ENCODE data around the gene ZNF189.

ZNF189 gene

DNA sequence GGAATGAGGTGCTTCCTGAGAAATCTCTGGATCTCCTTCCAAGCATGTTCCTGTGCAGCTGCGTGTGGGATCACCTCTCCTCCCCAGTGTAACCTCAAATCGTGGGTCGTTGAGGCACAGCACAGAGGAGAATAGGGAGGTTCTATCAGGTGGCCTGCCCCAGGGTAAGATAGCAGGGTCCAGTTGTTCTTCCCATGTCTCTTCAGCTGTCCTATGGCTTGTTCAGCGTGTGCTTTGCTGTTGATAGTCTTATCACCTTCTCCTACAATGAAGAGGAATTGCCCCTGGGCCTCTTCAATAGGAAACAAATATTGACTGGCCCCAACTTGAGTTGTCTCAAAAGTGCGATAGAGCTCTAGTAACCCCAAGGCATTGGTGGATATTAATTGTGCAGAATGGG, 36.2 kb upstream of the ZNF189 start:
- no peak overlapping the region for H3K9ac ChIP-seq
- H3K27ac ChIP-seq: no peak overlapping the region
- no peak for TF ChIP-seq Cebpa-rat (IDR thresholded peaks at IDR 0.05)
- H3K27me3 ChIP-seq: no peaks in the 10 kb centered on the region
- no peak overlapping the region for H3K4me2 ChIP-seq
- no peak overlapping the region for H3K4me3 ChIP-seq
- H4K20me1 ChIP-seq: no peaks in the 10 kb centered on the region
- peaks cover 1% of the 10 kb centered on the region for H3K4me1 ChIP-seq
- H3K9me3 ChIP-seq: no peaks in the 10 kb centered on the region
- H3K36me3 ChIP-seq: no peaks in the 10 kb centered on the region

DNA sequence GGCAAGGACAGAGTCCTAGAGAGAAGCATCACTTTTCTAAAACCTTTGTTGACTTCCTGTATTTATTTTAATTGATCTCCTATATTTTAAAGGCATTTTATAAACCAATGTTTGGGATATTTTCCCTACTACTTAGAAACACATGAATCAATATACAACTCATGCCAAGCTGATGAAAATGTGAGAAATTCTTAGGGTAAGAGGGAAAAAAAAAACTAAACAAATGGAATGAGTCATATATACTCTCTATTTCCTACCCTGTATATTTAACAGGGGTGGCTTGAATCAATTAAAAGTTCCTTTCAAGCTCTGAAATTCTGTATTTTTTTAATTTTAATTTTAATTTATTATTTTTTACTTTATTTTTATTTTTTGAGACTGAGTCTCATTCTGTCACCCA, 33.5 kb upstream of the ZNF189 start:
- Histone ChIP-seq H3K9me3 (no peaks in the 10 kb centered on the region), H3K4me2 (no peak overlapping the region), H3K9ac (no peak overlapping the region), H3K27ac (no peak overlapping the region), H3K4me3 (no peak overlapping the region), H3K36me3 (no peaks in the 10 kb centered on the region), H4K20me1 (no peaks in the 10 kb centered on the region), H3K4me1 (peaks cover 7% of the 10 kb centered on the region), H3K27me3 (no peaks in the 10 kb centered on the region)
- TF ChIP-seq Cebpa-rat (IDR thresholded peaks at IDR 0.05): no peak

- Histone ChIP-seq H3K4me1 (peaks cover 7% of the 10 kb centered on the region), H3K36me3 (no peaks in the 10 kb centered on the region), H3K4me2 (no peak overlapping the region), H3K9me3 (no peaks in the 10 kb centered on the region), H4K20me1 (no peaks in the 10 kb centered on the region), H3K4me3 (no peak overlapping the region), H3K27me3 (no peaks in the 10 kb centered on the region), H3K27ac (no peak overlapping the region), H3K9ac (no peak overlapping the region)
- TF ChIP-seq Cebpa-rat (IDR thresholded peaks at IDR 0.05): no peak
Observed at GRCh38 chr9:101366038-101366756, 32.5 kb upstream of the ZNF189 start.

DNA sequence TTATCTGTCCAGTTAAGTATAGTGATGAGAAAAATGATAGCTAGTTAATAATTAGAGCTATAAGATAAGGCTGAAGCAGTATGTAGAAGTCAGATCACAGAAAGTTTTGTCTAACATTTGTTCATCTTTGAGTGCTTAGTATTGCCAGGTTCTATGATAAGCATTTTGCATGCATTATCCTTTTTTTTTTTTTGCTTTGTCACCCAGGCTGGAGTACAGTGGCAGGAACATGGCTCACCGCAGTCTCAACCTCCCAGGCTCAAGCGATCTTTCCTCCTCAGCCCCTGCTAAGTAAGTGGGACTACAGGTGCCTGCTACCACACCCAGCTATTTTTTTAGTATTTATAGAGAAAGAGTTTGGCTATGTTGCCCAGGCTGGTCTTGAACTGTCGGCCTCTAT, 31.3 kb upstream of the ZNF189 start:
- no peak for TF ChIP-seq Cebpa-rat (IDR thresholded peaks at IDR 0.05)
- Histone ChIP-seq H3K9ac (no peak overlapping the region), H3K4me2 (no peak overlapping the region), H3K4me3 (no peak overlapping the region), H3K36me3 (no peaks in the 10 kb centered on the region), H4K20me1 (no peaks in the 10 kb centered on the region), H3K27me3 (no peaks in the 10 kb centered on the region), H3K9me3 (no peaks in the 10 kb centered on the region), H3K4me1 (peaks cover 7% of the 10 kb centered on the region), H3K27ac (no peak overlapping the region)

- Histone ChIP-seq H3K4me3 (no peak overlapping the region), H3K27me3 (no peaks in the 10 kb centered on the region), H3K9me3 (no peaks in the 10 kb centered on the region), H3K9ac (no peak overlapping the region), H4K20me1 (no peaks in the 10 kb centered on the region), H3K4me1 (peaks cover 7% of the 10 kb centered on the region), H3K36me3 (no peaks in the 10 kb centered on the region), H3K27ac (no peak overlapping the region), H3K4me2 (no peak overlapping the region)
- no peak for TF ChIP-seq Cebpa-rat (IDR thresholded peaks at IDR 0.05)
Observed at GRCh38 chr9:101369286-101369685, 29.4 kb upstream of the ZNF189 start.

GRCh38 chr9:101369884-101370531, 28.6 kb upstream of the ZNF189 start:
- H3K4me1 ChIP-seq: peaks cover 7% of the 10 kb centered on the region
- no peaks in the 10 kb centered on the region for H3K27me3 ChIP-seq
- H3K4me3 ChIP-seq: no peak overlapping the region
- H4K20me1 ChIP-seq: no peaks in the 10 kb centered on the region
- no peaks in the 10 kb centered on the region for H3K36me3 ChIP-seq
- H3K9me3 ChIP-seq: no peaks in the 10 kb centered on the region
- no peak overlapping the region for H3K4me2 ChIP-seq
- TF ChIP-seq Cebpa-rat (IDR thresholded peaks at IDR 0.05): no peak
- H3K27ac ChIP-seq: no peak overlapping the region
- no peak overlapping the region for H3K9ac ChIP-seq

- H3K4me3 ChIP-seq: no peak overlapping the region
- H3K27me3 ChIP-seq: no peaks in the 10 kb centered on the region
- H3K4me1 ChIP-seq: peaks cover 7% of the 10 kb centered on the region
- no peak overlapping the region for H3K27ac ChIP-seq
- H3K9ac ChIP-seq: no peak overlapping the region
- H3K9me3 ChIP-seq: no peaks in the 10 kb centered on the region
- no peak overlapping the region for H3K4me2 ChIP-seq
- no peaks in the 10 kb centered on the region for H4K20me1 ChIP-seq
- H3K36me3 ChIP-seq: no peaks in the 10 kb centered on the region
- no peak for TF ChIP-seq Cebpa-rat (IDR thresholded peaks at IDR 0.05)
Observed at GRCh38 chr9:101371813-101372212, 26.8 kb upstream of the ZNF189 start.

GRCh38 chr9:101372327-101373118, 26.1 kb upstream of the ZNF189 start:
- Histone ChIP-seq H4K20me1 (no peaks in the 10 kb centered on the region), H3K9me3 (no peaks in the 10 kb centered on the region), H3K4me1 (peaks cover 5% of the 10 kb centered on the region), H3K4me3 (no peak overlapping the region), H3K36me3 (no peaks in the 10 kb centered on the region), H3K27me3 (no peaks in the 10 kb centered on the region), H3K9ac (no peak overlapping the region), H3K4me2 (no peak overlapping the region), H3K27ac (no peak overlapping the region)
- no peak for TF ChIP-seq Cebpa-rat (IDR thresholded peaks at IDR 0.05)

- Histone ChIP-seq H3K9ac (no peak overlapping the region), H3K4me2 (no peak overlapping the region), H4K20me1 (no peaks in the 10 kb centered on the region), H3K4me3 (no peak overlapping the region), H3K9me3 (peaks cover 8% of the 10 kb centered on the region; the same call in 1 of the 2 replicates), H3K27ac (no peak overlapping the region), H3K4me1 (no peaks in the 10 kb centered on the region), H3K27me3 (no peaks in the 10 kb centered on the region), H3K36me3 (no peaks in the 10 kb centered on the region)
- TF ChIP-seq Cebpa-rat (IDR thresholded peaks at IDR 0.05): no peak
Observed at GRCh38 chr9:101375546-101375945, 23.1 kb upstream of the ZNF189 start.
